Hematopoietic multipotent progenitor cell treated with erythropoietin and hydrocortisone succinate and interleukin-3 and kit ligand, for 6 days (in vitro differentiated cells): ENCODE data around the gene SLC25A1.

ENCODE experiments used
- DNase-seq: peaks from one replicate; pipeline ENCODE4 v3.0.0-alpha.2; 2015

The SLC25A1 gene

GRCh38 chr22:19178657-19179496 is at the start of gene SLC25A1:
SLC25A1 (minus strand) TSS chr22:19178736; CDS start chr22:19178673, 63 bp downstream.
- peak; percentile 94 for DNase-seq

- no peak for DNase-seq
Observed at GRCh38 chr22:19228179-19228578, 49.6 kb upstream of the SLC25A1 start.

- no peak for DNase-seq
Observed at GRCh38 chr22:19226428-19226827, 47.9 kb upstream of the SLC25A1 start.

- no peak for DNase-seq
Observed at GRCh38 chr22:19225560-19225959, 47.0 kb upstream of the SLC25A1 start.

- DNase-seq = no peak
Observed at GRCh38 chr22:19224985-19225384, 46.4 kb upstream of the SLC25A1 start.

GRCh38 chr22:19224557-19224956 is 46.0 kb upstream of the SLC25A1 start:
- DNase-seq = no peak

- no peak for DNase-seq
Observed at GRCh38 chr22:19223617-19224016, 45.1 kb upstream of the SLC25A1 start.

- DNase-seq = no peak
Observed at GRCh38 chr22:19223110-19223509, 44.6 kb upstream of the SLC25A1 start.

GRCh38 chr22:19222242-19223005 is 43.9 kb upstream of the SLC25A1 start:
- DNase-seq = no peak

GRCh38 chr22:19220867-19221266 is 42.3 kb upstream of the SLC25A1 start:
- no peak for DNase-seq

- no peak for DNase-seq
Observed at GRCh38 chr22:19218541-19219233, 40.2 kb upstream of the SLC25A1 start.

- DNase-seq = no peak
Observed at GRCh38 chr22:19216579-19216978, 38.0 kb upstream of the SLC25A1 start.

GRCh38 chr22:19215360-19215759 is 36.8 kb upstream of the SLC25A1 start:
- no peak for DNase-seq

- no peak for DNase-seq
Observed at GRCh38 chr22:19214078-19214473, 35.5 kb upstream of the SLC25A1 start.

GRCh38 chr22:19213442-19214077 is 35.0 kb upstream of the SLC25A1 start:
- no peak for DNase-seq

GRCh38 chr22:19213001-19213400 is 34.5 kb upstream of the SLC25A1 start:
- DNase-seq = no peak

- no peak for DNase-seq
Observed at GRCh38 chr22:19212302-19212870, 33.9 kb upstream of the SLC25A1 start.

GRCh38 chr22:19210188-19210587 is 31.7 kb upstream of the SLC25A1 start:
- DNase-seq = no peak

GRCh38 chr22:19208287-19208847 is 29.8 kb upstream of the SLC25A1 start:
- DNase-seq = no peak

- no peak for DNase-seq
Observed at GRCh38 chr22:19207884-19208283, 29.3 kb upstream of the SLC25A1 start.

- no peak for DNase-seq
Observed at GRCh38 chr22:19207401-19207808, 28.9 kb upstream of the SLC25A1 start.

- DNase-seq = no peak
Observed at GRCh38 chr22:19206287-19206686, 27.8 kb upstream of the SLC25A1 start.
